ENCODE data around the gene CBX8.

Gene CBX8

GRCh38 chr17:79819534-79820276 lies 22.8 kb upstream of the CBX8 start:
- Histone ChIP-seq H3K9me3 (ENCODE audit: control insufficient read depth, insufficient read depth, low read length) (no peaks in the 10 kb centered on the region), H3K4me1 (ENCODE audit: control insufficient read depth, low read length) (peaks cover 9% of the 10 kb centered on the region), H4K20me1 (ENCODE audit: control insufficient read depth, insufficient read depth, low read depth, low read length) (no peaks in the 10 kb centered on the region), H3K4me2 (ENCODE audit: low read length) (no peak overlapping the region; the same call in 1 of the 2 replicates), H3K9me2 (replicated peaks; ENCODE audit: control insufficient read depth, low read length) (no peaks in the 10 kb centered on the region), H3K36me3 (ENCODE audit: control insufficient read depth, low read length) (no peaks in the 10 kb centered on the region), H3K27ac (ENCODE audit: low read depth, low read length) (no peak overlapping the region), H3K4me3 (ENCODE audit: low read length) (no peak overlapping the region), H3F3A (ENCODE audit: control insufficient read depth, insufficient read depth) (no peaks in the 10 kb centered on the region), H3K27me3 (ENCODE audit: control insufficient read depth, low read length) (no peaks in the 10 kb centered on the region), H3K79me2 (ENCODE audit: control insufficient read depth, low read length) (no peaks in the 10 kb centered on the region)
- TF ChIP-seq EZH2phosphoT487 (IDR thresholded peaks at IDR 0.05; ENCODE audit: borderline replicate concordance, low read length), result no peak
- TF ChIP-seq, protein P1, sequence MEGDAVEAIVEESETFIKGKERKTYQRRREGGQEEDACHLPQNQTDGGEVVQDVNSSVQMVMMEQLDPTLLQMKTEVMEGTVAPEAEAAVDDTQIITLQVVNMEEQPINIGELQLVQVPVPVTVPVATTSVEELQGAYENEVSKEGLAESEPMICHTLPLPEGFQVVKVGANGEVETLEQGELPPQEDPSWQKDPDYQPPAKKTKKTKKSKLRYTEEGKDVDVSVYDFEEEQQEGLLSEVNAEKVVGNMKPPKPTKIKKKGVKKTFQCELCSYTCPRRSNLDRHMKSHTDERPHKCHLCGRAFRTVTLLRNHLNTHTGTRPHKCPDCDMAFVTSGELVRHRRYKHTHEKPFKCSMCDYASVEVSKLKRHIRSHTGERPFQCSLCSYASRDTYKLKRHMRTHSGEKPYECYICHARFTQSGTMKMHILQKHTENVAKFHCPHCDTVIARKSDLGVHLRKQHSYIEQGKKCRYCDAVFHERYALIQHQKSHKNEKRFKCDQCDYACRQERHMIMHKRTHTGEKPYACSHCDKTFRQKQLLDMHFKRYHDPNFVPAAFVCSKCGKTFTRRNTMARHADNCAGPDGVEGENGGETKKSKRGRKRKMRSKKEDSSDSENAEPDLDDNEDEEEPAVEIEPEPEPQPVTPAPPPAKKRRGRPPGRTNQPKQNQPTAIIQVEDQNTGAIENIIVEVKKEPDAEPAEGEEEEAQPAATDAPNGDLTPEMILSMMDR (IDR thresholded peaks at IDR 0.05; ENCODE audit: low read depth, low read length, poor library complexity, severe bottlenecking), result no peak

DNA sequence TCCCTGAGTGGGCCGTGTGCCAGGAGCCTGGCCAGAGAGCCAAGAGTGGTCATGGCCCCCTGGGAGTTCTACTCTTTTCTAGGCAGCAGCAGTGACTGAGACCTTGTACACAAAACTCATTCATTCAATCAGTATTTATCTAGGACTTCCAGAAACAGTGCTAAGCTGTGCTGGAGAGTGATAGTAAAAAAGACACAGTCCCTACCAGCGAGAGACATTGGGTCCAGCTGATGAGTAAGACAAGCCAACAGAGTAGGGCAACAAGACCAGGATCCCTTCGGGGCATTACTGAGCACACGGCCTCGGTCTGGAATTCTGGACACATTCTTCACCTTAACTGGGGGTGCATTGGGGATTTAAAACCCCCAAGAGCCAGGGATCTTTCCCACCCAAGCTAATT lies 22.2 kb upstream of the CBX8 start:
- Histone ChIP-seq H3K79me2 (ENCODE audit: control insufficient read depth, low read length) (no peaks in the 10 kb centered on the region), H4K20me1 (ENCODE audit: control insufficient read depth, insufficient read depth, low read depth, low read length) (no peaks in the 10 kb centered on the region), H3K9me3 (ENCODE audit: control insufficient read depth, insufficient read depth, low read length) (no peaks in the 10 kb centered on the region), H3K27ac (ENCODE audit: low read depth, low read length) (no peak overlapping the region), H3K4me2 (ENCODE audit: low read length) (no peak overlapping the region), H3K36me3 (ENCODE audit: control insufficient read depth, low read length) (no peaks in the 10 kb centered on the region), H3K27me3 (ENCODE audit: control insufficient read depth, low read length) (0 out of 2 replicates have a peak, but pooled peaks cover 3% of the 10 kb centered on the region), H3K4me1 (ENCODE audit: control insufficient read depth, low read length) (peaks cover 12% of the 10 kb centered on the region), H3K9me2 (replicated peaks; ENCODE audit: control insufficient read depth, low read length) (no peaks in the 10 kb centered on the region), H3K4me3 (ENCODE audit: low read length) (no peak overlapping the region), H3F3A (ENCODE audit: control insufficient read depth, insufficient read depth) (no peaks in the 10 kb centered on the region)
- TF ChIP-seq EZH2phosphoT487 (IDR thresholded peaks at IDR 0.05; ENCODE audit: borderline replicate concordance, low read length), result no peak
- TF ChIP-seq, protein P1 (IDR thresholded peaks at IDR 0.05; ENCODE audit: low read depth, low read length, poor library complexity, severe bottlenecking), result no peak

DNA sequence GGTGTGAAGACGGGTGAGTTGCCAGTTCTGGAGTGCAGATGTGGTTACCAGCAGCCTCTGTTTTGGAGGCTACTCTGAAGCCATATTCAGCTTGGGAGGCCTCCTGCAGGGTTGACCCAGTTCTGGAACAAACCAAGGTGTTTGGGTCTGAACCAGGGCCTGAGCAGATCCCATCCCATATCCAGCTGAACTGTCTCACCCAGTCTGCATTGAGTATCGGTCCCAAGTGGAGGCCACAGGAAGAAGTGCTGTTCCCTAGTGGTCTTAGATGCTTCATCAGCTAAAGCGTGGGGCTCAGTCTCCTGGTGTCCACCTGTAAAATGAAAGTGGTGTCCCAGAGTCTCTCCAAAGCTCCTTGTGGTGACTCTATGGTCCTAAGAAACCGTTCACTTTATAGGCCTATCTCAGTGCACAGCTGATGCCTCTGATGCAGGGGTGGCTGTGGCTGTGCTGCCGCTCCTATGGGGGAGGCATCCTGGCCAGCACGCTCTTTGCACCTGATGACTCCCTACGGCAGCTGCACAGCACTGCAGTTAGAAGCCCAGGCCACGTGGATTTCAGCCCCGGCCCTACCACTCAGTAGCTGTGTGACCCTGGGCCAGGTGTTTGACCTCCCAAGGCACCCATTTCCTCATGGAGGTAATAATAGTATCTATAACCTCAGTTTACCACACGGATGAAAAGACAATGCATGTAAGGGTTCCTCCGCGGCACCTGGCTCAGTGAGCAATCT lies 21.3 kb upstream of the CBX8 start:
- Histone ChIP-seq H3K9me2 (replicated peaks; ENCODE audit: control insufficient read depth, low read length) (no peaks in the 10 kb centered on the region), H3K4me3 (ENCODE audit: low read length) (no peak overlapping the region), H3F3A (ENCODE audit: control insufficient read depth, insufficient read depth) (no peaks in the 10 kb centered on the region), H3K79me2 (ENCODE audit: control insufficient read depth, low read length) (no peaks in the 10 kb centered on the region), H3K9me3 (ENCODE audit: control insufficient read depth, insufficient read depth, low read length) (no peaks in the 10 kb centered on the region), H3K27me3 (ENCODE audit: control insufficient read depth, low read length) (0 out of 2 replicates have a peak, but pooled peaks cover 3% of the 10 kb centered on the region), H3K4me2 (ENCODE audit: low read length) (no peak overlapping the region), H3K4me1 (ENCODE audit: control insufficient read depth, low read length) (peaks cover 15% of the 10 kb centered on the region), H4K20me1 (ENCODE audit: control insufficient read depth, insufficient read depth, low read depth, low read length) (no peaks in the 10 kb centered on the region), H3K27ac (ENCODE audit: low read depth, low read length) (no peak overlapping the region), H3K36me3 (ENCODE audit: control insufficient read depth, low read length) (no peaks in the 10 kb centered on the region)
- TF ChIP-seq EZH2phosphoT487 (IDR thresholded peaks at IDR 0.05; ENCODE audit: borderline replicate concordance, low read length), result no peak
- TF ChIP-seq, protein P1 (IDR thresholded peaks at IDR 0.05; ENCODE audit: low read depth, low read length, poor library complexity, severe bottlenecking), result no peak
